ENCODE results near the gene IL12A.

IL12A gene

DNA sequence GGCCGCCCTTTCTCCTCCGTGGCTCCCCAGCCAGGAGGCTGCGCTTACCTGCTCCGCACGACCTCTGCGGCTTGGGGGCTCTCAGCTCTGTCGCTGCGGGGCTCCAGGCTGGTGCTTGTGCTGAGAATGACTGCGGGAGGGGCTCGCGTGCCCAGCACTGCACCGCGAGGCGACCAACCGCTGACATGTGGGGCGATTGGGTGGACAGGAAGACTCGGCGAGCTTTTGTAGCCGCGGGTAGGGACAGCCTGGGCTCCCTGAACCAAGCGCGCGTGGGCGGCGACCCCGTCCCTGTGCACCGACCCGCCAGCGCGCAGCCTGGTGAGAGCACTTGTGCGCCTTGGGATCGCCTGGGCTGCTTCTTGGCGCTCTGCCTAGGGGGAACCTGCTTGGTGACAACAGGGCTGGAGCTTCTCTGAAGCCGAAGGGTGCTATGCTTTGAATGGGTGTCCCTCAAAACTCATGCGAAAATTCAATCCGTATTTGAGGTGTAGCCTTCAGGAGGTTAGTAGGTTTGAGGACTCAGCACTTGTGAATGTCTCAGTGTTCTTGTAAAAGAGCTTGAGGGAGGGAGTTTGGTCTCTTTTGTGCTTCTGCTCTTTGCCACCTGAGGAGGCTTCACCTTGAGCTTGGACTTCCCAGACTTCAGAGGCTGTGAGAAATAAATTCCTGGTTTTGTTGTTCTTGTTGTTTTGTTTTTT, 50.4 kb downstream of the IL12A start:
- TF ChIP-seq REST (IDR thresholded peaks at IDR 0.05; ENCODE audit: insufficient replicate concordance, low read depth) = no peak
- no peak for TF ChIP-seq POLR2AphosphoS5 (IDR thresholded peaks at IDR 0.05; ENCODE audit: low read depth)
- TF ChIP-seq CTCF (IDR thresholded peaks at IDR 0.05; ENCODE audit: insufficient read depth, low read length) = no peak
- TF ChIP-seq SPI1 (IDR thresholded peaks at IDR 0.05; ENCODE audit: borderline replicate concordance, low read depth) = no peak
- TF ChIP-seq GABPA (IDR thresholded peaks at IDR 0.05; ENCODE audit: low read depth) = no peak
- Histone ChIP-seq H3K27ac (replicated peaks) (no peak overlapping the region), H3K27me3 (ENCODE audit: insufficient read depth, poor library complexity, severe bottlenecking) (peaks cover 4% of the 10 kb centered on the region), H3K4me3 (replicated peaks; ENCODE audit: insufficient read depth, low read length) (no peak overlapping the region)
- DNase-seq (ENCODE audit: low read depth in 1 of 2, low spot score in 1 of 2) = peak in 1 of 2 experiments; percentile 43

GRCh38 chr3:160040181-160040580, 51.5 kb downstream of the IL12A start:
- no peak for TF ChIP-seq GABPA (IDR thresholded peaks at IDR 0.05; ENCODE audit: low read depth)
- TF ChIP-seq REST (IDR thresholded peaks at IDR 0.05; ENCODE audit: insufficient replicate concordance, low read depth) = no peak
- TF ChIP-seq CTCF (IDR thresholded peaks at IDR 0.05; ENCODE audit: insufficient read depth, low read length) = no peak
- no peak for TF ChIP-seq SPI1 (IDR thresholded peaks at IDR 0.05; ENCODE audit: borderline replicate concordance, low read depth)
- TF ChIP-seq POLR2AphosphoS5 (IDR thresholded peaks at IDR 0.05; ENCODE audit: low read depth) = no peak

DNA sequence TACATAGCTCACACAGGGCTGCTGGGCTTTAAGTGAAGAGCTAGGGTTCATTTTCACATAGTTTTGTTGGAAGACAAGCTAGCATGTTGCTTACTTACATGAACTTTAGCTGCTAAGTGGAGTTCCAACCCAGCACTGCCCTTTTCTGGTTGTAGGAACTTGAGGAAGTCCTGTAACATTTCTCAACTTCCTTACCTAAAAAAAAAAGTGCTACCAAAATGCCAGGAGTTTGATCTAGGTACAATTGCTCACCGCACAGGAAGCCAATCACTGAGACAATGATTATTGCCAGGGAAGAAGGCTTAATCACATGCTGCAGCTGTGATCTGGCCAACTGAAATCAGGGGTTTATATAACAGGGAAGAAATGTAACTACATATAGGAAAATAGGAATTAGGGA, 52.8 kb downstream of the IL12A start:
- no peak overlapping the region for H3K4me3 ChIP-seq (replicated peaks; ENCODE audit: insufficient read depth, low read length)
- H3K27me3 ChIP-seq (ENCODE audit: insufficient read depth, poor library complexity, severe bottlenecking) = peaks cover 4% of the 10 kb centered on the region
- TF ChIP-seq GABPA (IDR thresholded peaks at IDR 0.05; ENCODE audit: low read depth) (no peak), POLR2AphosphoS5 (IDR thresholded peaks at IDR 0.05; ENCODE audit: low read depth) (no peak), CTCF (IDR thresholded peaks at IDR 0.05; ENCODE audit: insufficient read depth, low read length) (no peak), REST (IDR thresholded peaks at IDR 0.05; ENCODE audit: insufficient replicate concordance, low read depth) (no peak), SPI1 (IDR thresholded peaks at IDR 0.05; ENCODE audit: borderline replicate concordance, low read depth) (0 out of 2 replicates have a peak, but pooled peaks have one; percentile 41)
- DNase-seq (ENCODE audit: low read depth in 1 of 2, low spot score in 1 of 2) = peak in 1 of 2 experiments; percentile 15
- no peak overlapping the region for H3K27ac ChIP-seq (replicated peaks)

More at GRCh38 chr3:160040181-160040580, 51.5 kb downstream of the IL12A start:
- no peak for DNase-seq (ENCODE audit: low read depth in 1 of 2, low spot score in 1 of 2)
- H3K27ac ChIP-seq (replicated peaks) = no peak overlapping the region
- H3K27me3 ChIP-seq (ENCODE audit: insufficient read depth, poor library complexity, severe bottlenecking) = peaks cover 4% of the 10 kb centered on the region
- no peak overlapping the region for H3K4me3 ChIP-seq (replicated peaks; ENCODE audit: insufficient read depth, low read length)
